ENCODE measurements around the gene NEK1. TPM values are rescaled to one million over a fixed set of nuclear protein-coding genes. Genes with fewer than 3 reads are reported as not detected.

The NEK1 gene
- total RNA-seq, 1 experiment from 2014 or later = 12.3 TPM

GRCh38 chr4:169530048-169530447, 82.3 kb downstream of the NEK1 start:
- Mint-ChIP-seq H3K27ac (no peak overlapping the region), H3K4me3 (no peak overlapping the region), H3K9me3 (no peaks in the 10 kb centered on the region), H3K36me3 (ENCODE audit: insufficient read depth in 1 of 3, low read depth in 3 of 3) (0 out of 7 replicates have a peak, but pooled peaks cover 0 to 3% (median under 1%) of the 10 kb centered on the region in 3 experiments), H3K27me3 (ENCODE audit: low read depth) (no peaks in the 10 kb centered on the region), H3K4me1 (no peaks in the 10 kb centered on the region)
- no peak overlapping the region for H2BK12ac ChIP-seq (ENCODE audit: insufficient read length, low read depth, low read length)
- no peak overlapping the region for H4K8ac ChIP-seq (replicated peaks; ENCODE audit: insufficient read length, low read depth, low read length)
- H3K23ac ChIP-seq (ENCODE audit: insufficient read length, low read depth, low read length) = no peak overlapping the region
- H3K79me1 ChIP-seq (ENCODE audit: insufficient read depth, low read depth, low read length, poor library complexity, severe bottlenecking) = no peaks in the 10 kb centered on the region
- H3K27me3 ChIP-seq (ENCODE audit: insufficient read depth, low read length) = no peaks in the 10 kb centered on the region
- H4K5ac ChIP-seq (ENCODE audit: insufficient read length, low read depth, low read length) = no peak overlapping the region
- no peak overlapping the region for H3K4me2 ChIP-seq (ENCODE audit: insufficient read depth, insufficient read length, low read length)
- no peak overlapping the region for H3T11ph ChIP-seq (ENCODE audit: low read length)
- no peak overlapping the region for H3K56ac ChIP-seq (ENCODE audit: insufficient read length, low read depth, low read length)
- H2BK120ac ChIP-seq (ENCODE audit: low read depth, low read length, poor library complexity, severe bottlenecking) = no peak overlapping the region
- no peak overlapping the region for H2AK5ac ChIP-seq (ENCODE audit: insufficient read length, low read length)
- H3K27ac ChIP-seq (ENCODE audit: insufficient read length, low read depth, low read length) = no peak overlapping the region
- no peak overlapping the region for H4K91ac ChIP-seq (ENCODE audit: insufficient read length, low read depth, low read length)
- no peaks in the 10 kb centered on the region for H3K9me3 ChIP-seq (ENCODE audit: control insufficient read depth, low read depth, low read length)
- H3K4ac ChIP-seq (ENCODE audit: low read depth, low read length) = no peak overlapping the region
- no peak overlapping the region for H2BK5ac ChIP-seq (ENCODE audit: insufficient read length, low read length)
- no peaks in the 10 kb centered on the region for H4K20me1 ChIP-seq (ENCODE audit: control insufficient read depth, insufficient read depth, insufficient read length)
- H3K14ac ChIP-seq (ENCODE audit: insufficient read depth, low read length) = no peak overlapping the region
- DNase-seq = no peak
- H2BK15ac ChIP-seq (ENCODE audit: low read depth, low read length) = no peak overlapping the region
- H3K79me2 ChIP-seq (ENCODE audit: insufficient read depth, low read length) = no peaks in the 10 kb centered on the region
- no CpG with 5 or more reads among the region's 2 CpGs for WGBS (ENCODE audit: extremely low coverage, insufficient read length, low lambda C conversion rate)
- H3K23me2 ChIP-seq (ENCODE audit: insufficient read length, low read depth, low read length, poor library complexity, severe bottlenecking) = no peaks in the 10 kb centered on the region
- H3K18ac ChIP-seq (ENCODE audit: insufficient read length, low read depth, low read length) = no peak overlapping the region
- no peak overlapping the region for H2BK20ac ChIP-seq (ENCODE audit: low read depth, low read length, poor library complexity, severe bottlenecking)
- no peaks in the 10 kb centered on the region for H3K4me1 ChIP-seq (ENCODE audit: insufficient read depth, low read length)
- no peak overlapping the region for H2AFZ ChIP-seq (ENCODE audit: low read length)
- TF ChIP-seq CTCF (conservative IDR thresholded peaks at IDR 0.05) = no peak
- H3K9ac ChIP-seq (ENCODE audit: extremely low read depth, insufficient read length, low read length) = no peak overlapping the region

All from H9 (cell line).